Measurements from ENCODE around the gene RBMY1B.
"Not testable (repeated sequence)": the region's sequence is repeated elsewhere in the genome, so short reads cannot be mapped to it uniquely, and the experiment has no call there.

The RBMY1B gene

GRCh38 chrY:21511038-21511437, at the start of gene RBMY1B:
Gene RBMY1B, plus strand, starts transcription at chrY:21511338. Its CDS starts 2,013 bp downstream, at chrY:21513351.
- not testable (repeated sequence) for DNase-seq (ENCODE audit: low read depth in 2 of 2)

DNA sequence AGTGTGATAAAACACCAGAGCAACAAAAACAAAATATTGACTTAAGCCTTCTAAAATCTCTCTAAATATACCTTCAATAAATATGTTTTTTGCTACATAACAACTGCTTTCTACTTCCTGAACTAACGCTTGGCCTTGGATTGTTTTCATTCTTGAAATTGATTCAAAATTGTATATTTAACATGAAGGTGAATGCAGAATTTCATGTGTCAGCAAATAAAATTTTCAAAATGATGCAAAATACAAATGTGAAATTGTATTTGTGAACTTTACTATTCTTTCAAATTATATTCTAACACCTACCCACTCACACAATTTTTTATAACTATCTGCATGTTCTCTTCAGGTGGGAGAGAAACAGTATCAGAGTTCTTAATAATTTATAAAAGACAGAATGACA, 48.2 kb upstream of the RBMY1B start:
- DNase-seq (ENCODE audit: low read depth in 2 of 2): not testable (repeated sequence)

DNA sequence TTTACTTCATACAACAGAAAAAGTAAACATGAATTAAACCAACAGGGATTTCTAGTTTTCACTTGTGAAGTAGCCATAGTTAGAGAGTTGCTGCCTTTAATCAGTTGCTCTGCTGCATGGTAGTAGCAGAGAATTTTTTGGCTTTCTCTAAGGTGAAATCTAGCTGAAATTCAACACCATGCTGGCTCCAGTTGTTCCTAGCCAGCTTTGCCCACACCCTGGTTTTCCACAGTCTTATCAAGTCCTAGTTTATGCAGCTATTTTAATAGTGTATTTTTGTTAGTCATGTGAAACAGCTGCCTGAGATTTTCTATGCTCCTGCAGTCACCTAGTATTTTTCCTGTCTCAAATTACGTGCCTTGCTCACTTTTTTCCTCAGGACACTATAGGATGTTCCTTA, 28.2 kb upstream of the RBMY1B start:
- DNase-seq (ENCODE audit: low read depth in 2 of 2): no peak

DNA sequence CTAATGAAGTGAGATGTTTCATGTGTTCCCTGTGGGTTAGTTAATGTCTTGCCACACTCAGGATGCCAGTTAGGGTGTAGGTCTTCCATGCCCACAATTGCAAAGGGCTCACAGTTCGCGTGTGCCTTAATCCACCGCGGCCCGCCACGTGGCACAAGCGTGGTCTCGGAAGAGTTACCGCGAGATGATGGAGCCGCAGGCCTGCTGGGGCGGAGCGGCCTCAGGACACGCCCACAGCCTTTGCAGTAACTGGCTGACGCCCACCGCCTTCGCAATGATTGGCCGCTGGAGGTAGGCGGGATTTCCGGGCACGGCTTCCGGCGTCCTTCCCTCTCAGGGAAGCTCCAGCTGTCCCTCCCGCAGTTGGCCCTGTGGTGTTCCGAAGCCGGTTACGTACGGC, 23.4 kb downstream of the RBMY1B start, which contains the start of gene RBMY1A1:
RBMY1A1 (plus strand) TSS at position 301 of the 400 bp plus-strand sequence. CDS start 2,013 bp downstream, outside the sequence.
- DNase-seq (ENCODE audit: low read depth in 2 of 2): not testable (repeated sequence)

GRCh38 chrY:21559316-21559984, 48.3 kb downstream of the RBMY1B start:
- DNase-seq (ENCODE audit: low read depth in 2 of 2): not testable (repeated sequence)

Measured in stimulated activated CD8-positive, alpha-beta memory T cell treated with anti-CD3 and anti-CD28 coated beads, Interleukin-7, amount 100 ng/mL, for 4 hours (primary cell).